ENCODE results near the gene KCNJ6.

Gene KCNJ6

DNA sequence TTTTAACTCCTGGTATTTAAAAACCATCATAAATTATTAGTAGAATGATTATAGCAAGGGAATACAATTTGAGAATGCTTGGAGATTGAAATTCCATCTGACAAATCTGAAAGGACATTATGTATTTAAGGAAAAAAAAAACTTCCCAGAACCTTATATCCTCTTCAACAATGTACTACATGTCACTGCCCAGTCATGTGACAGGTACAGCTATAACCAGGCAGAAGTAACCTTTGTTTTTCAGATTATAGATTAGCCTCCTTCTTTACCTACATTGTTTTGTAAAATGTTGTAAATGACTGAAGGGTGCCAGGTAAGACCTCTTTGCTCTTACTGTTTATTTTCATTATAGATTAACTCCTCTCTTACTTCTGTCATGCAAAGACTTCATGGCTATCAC, 96.9 kb downstream of the KCNJ6 start:
- DNase-seq (ENCODE audit: low read depth, low spot score), result no peak

GRCh38 chr21:37817242-37817641, 99.0 kb downstream of the KCNJ6 start:
- no peak for DNase-seq (ENCODE audit: low read depth, low spot score)

GRCh38 chr21:37815893-37816292, 100.4 kb downstream of the KCNJ6 start:
- no peak for DNase-seq (ENCODE audit: low read depth, low spot score)

- DNase-seq (ENCODE audit: low read depth, low spot score), result no peak
Measured at GRCh38 chr21:37811711-37812110, 104.5 kb downstream of the KCNJ6 start.

GRCh38 chr21:37808261-37808660, 108.0 kb downstream of the KCNJ6 start:
- no peak for DNase-seq (ENCODE audit: low read depth, low spot score)

DNA sequence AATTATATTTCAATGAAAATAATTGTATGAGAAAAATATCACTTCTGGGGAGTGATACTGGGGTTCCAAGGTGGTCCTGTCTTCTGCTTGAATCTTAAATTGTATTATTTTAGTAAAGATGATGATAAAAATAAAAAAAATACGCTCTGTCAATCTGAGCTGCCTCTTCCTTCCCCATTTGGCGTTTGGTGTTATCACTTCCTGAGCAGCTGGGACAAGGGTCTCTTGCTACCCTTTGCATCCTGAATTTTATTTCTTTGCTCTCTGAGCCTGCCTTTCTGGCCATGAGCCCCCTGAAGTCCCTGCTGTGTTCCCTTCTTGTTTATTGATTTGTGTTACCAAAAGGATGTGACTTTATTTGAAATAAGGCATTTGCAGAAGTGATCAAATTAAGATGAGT, 111.0 kb downstream of the KCNJ6 start:
- DNase-seq (ENCODE audit: low read depth, low spot score), result no peak

DNA sequence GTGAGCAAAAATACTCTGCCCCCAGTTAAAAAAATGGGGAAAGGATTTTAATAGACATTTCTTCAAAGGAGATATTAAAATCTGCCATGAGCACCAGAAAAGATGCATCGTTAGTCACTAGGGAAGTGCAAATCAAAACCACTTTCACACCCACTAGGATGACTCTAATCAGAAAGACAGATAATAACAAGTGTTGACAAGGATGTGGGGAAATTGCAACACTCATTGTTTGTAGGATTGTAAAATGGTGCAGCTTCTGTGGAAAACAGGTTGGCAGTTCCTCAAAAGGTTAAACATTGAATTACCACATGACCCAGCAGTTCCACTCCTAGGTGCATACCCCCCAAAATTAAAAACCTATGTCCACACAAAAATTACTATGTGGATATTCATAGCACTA, 112.3 kb downstream of the KCNJ6 start:
- DNase-seq (ENCODE audit: low read depth, low spot score), result no peak

DNA sequence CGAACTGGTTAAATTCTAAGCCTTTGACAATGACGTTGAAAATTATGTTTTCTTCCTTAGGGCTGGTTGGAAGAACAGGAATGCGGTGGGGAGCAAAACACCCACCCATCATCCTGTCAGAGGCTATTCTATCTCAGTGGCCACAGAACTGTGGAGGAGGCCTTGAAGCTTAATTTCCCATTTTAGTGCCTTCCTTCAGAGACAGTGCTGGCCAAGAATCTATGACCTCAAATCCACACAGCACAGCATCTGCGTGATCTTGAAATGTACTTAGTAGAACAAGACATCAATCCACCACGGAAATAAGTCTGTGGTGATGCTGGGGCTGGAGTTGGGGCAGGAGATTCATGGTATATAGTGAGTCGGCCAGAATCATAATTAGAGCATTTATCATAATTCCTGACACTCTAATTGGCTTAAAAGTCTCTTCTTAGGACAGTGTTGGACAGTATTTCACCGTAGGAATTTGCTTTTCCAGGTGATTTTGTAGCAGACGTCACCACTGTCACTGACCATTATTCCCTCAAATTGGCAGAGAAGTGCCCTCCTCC, 113.1 kb downstream of the KCNJ6 start:
- no peak for DNase-seq (ENCODE audit: low read depth, low spot score)

DNA sequence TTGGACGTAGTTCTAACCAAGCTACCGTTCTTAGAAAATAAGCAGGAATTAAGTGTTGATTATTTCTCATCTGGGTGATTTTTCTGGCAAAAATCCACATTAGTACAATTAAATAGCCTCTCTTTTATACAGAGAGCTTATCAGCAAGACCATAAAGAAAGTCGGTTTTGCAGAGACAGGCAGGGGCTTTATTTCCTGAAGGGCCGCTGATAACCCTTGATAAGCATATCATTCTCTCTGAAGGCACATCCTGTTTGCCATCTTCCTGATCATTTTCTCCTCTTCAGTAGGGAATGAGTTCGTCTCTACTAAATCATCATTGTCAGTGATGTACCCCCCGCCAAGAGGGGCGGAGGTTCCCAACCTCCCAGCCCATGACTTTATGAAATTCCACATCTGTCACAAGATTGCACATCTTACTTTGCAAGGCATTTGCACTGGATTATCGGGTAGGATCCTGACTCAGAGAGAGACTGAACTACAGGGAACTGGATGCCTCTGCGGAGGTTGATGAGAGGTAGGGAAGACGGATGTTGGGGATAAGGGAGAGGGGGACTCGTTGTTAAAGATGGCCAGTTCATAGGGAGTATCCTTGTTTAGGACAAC, 115.7 kb downstream of the KCNJ6 start:
- DNase-seq (ENCODE audit: low read depth, low spot score), result no peak

- no peak for DNase-seq (ENCODE audit: low read depth, low spot score)
Measured at GRCh38 chr21:37800057-37800455, 116.2 kb downstream of the KCNJ6 start.

- peak; percentile 41 for DNase-seq (ENCODE audit: low read depth, low spot score)
Measured at GRCh38 chr21:37799211-37800056, 116.8 kb downstream of the KCNJ6 start.

DNA sequence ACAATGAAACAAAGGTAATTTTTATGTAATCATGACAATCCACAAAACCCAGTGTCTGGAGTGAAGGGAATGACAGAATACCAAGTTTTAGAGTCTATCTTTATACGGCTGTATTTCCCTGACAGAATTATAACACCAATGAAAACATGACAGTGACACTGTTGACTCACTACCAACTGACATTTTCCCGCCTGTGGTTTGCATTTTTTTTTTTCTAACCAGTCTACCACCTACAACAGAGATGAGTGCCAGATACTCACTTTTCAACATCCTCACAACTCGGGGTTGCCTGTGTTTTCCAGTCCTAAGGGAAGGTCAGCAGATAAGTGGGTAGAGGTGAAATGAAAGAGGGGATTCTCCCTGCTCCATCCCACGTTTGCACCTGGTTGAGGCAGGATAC, 118.9 kb downstream of the KCNJ6 start:
- DNase-seq (ENCODE audit: low read depth, low spot score), result no peak

GRCh38 chr21:37796011-37796410, 120.2 kb downstream of the KCNJ6 start:
- no peak for DNase-seq (ENCODE audit: low read depth, low spot score)

GRCh38 chr21:37793660-37794059, 122.6 kb downstream of the KCNJ6 start:
- DNase-seq (ENCODE audit: low read depth, low spot score), result no peak

DNA sequence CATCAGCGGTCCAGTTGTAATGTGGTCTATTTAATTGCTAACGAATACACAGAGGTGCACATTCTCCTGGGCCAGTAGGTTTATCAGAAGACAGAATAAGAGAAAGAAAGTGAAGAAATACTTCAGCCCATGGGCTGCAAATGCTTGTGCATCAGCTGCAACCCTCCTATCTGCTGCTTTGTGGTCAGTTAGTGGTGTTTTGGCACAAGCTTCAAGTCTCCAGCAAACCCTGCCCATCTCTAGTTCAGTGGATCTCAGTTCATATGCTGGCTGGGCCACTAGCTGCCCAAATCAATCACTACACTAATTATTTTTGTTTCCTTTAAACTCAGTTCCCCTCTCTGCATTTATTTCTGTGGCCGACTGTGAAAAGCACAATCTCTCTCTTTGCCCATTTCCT, 124.2 kb downstream of the KCNJ6 start:
- DNase-seq (ENCODE audit: low read depth, low spot score), result no peak

DNA sequence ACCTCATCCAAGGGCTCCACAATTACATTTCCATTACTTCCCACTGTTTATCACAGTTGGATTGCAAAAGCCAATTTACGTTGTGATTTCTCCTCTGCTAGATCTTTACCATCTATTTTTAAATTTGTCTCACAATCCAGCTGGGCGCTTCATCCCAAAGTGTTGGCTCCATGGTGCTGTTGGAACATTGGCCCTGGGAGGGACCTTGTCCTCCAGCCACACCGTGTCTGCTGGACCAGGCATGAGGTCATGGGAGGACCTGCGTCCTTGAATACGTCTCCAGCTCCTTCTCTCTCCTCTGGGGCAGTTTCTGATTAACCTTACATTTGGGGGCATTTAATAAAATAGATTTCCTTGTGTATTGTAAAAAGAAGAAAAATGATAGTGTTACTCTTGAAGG, 125.4 kb downstream of the KCNJ6 start:
- no peak for DNase-seq (ENCODE audit: low read depth, low spot score)

DNA sequence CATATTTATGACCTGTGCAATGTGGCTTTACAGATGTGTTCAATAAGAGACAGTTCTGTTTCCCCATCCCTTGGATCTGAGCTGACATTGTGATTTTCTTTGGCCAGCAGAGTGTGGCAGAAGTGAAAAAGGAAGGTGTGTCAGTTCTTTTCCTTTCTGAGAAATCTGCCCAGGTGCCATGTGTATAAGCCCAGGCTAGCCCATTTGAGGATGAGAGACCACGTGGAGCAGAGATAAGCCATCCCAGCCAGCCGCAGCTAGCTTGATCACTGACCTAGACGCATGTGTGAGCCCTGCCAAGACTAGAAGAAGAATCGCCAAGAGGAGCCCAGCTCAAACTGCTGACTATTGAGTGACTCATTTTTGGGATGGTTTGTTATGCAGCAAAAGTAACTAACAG, 127.8 kb downstream of the KCNJ6 start:
- no peak for DNase-seq (ENCODE audit: low read depth, low spot score)

DNA sequence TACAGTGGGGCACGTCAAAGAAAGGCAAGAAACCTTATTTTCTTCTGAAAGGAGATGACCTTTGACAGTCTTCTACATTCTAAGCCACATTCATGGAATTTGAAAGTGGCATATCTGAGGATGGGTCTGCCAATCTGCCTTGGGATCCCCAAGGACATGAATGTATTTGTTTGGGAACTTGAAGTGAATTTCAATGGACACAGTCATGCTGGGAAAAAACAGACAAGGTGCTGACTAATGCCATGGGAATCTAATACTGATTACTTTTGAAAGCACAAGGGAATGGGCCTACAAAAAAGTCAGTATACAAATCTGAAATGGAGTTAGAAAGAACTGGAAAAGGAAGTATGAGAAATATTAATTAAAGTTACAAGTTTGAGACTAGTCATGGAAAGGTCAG, 128.8 kb downstream of the KCNJ6 start:
- peak; percentile 73 for DNase-seq (ENCODE audit: low read depth, low spot score)

GRCh38 chr21:37784591-37785318, 131.5 kb downstream of the KCNJ6 start:
- no peak for DNase-seq (ENCODE audit: low read depth, low spot score)

DNA sequence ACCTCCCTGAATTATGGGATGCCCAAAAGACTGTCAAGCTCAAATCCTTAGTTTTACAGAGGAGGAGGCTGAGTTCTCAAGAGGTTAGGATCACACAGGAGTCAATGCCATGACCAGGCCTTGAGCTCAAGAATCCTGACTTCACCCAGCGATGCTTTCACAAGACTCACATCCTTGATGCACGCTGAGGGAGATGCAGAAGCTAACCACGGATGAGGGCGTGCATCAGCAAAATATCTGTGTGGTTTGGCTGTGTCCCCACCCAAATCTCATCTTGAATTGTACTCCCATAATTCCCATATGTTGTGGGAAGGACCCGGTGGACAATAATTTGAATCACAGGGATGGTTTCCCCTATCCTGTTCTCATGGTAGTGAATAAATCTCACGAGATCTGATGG, 133.2 kb downstream of the KCNJ6 start:
- no peak for DNase-seq (ENCODE audit: low read depth, low spot score)

DNA sequence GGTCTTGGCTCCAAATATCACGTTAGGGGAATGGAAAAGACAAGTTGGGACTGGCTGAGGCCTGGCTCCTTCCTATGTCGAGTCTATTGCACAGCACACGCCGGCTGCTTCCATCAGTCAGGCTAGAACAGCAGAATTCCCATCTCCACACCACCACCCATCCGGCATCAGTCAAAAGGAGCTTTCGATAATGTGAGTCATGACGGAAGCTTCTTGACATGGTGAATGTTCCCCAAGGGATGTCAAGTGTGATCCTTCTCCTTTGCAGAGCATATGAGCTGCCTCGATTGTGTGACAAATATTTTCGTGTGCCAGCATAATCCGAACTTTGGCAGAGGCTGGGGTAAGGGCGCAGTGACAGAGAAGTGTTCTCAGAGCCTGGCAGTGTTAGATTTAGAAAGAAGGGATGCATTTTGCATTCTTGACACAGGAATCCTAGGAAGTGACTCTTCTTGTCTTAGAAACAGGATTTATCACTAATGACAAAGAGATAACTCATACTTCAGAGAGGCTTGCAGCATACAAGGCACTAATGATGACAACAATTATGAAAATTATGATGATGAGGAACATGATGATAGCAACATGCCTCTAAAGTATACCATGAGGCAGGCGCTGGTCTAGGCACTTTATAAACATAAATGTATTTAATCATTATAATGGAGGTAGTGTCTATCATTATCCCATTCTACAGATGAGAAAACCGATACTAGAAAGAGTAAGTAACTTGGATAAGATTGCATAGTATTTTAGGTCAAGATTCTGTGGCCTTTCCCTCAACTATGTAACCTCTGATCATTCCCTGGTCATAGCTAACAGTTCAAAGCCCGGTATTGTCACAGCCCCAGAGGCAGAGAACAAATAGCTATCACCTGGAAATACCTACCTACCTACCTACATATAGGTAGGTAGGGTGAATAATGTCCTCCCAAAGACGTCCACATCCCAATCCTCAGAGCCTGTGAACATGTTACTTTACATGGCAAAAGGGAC, 135.0 kb downstream of the KCNJ6 start:
- DNase-seq (ENCODE audit: low read depth, low spot score), result no peak
